CD8-positive, alpha-beta memory T cell (primary cell): Measurements from ENCODE around the gene ATP8A2. TPM values are rescaled to one million over a fixed set of nuclear protein-coding genes. Genes with fewer than 3 reads are reported as not detected.
"Not testable (repeated sequence)": the region's sequence is repeated elsewhere in the genome, so short reads cannot be mapped to it uniquely, and the experiment has no call there.

Experiments
- CTCF ChIA-PET: fragments of 350-600 bp; sonication (Branson Sonifier 250); formaldehyde crosslinking; loops from one replicate; lab custom pipeline; 2021; ENCODE audit warnings: antibody characterized with exemption; lab: Charles Lee
- POLR2A ChIA-PET: fragments of 350-600 bp; sonication (Branson Sonifier 250); formaldehyde crosslinking; loops from one replicate; lab custom pipeline; 2021; ENCODE audit warnings: antibody characterized with exemption; lab: Charles Lee
- DNase-seq, 5 donors: peaks; one replicate each; pipeline versions ENCODE4 v3.0.0 to v3.0.0-alpha.2; 2020 to 2022; ENCODE audit warnings: mixed read lengths in 1 of 5
- H3K27ac ChIP-seq: one replicate; pipeline ENCODE4 v1.7.0; 2013; ENCODE audit warnings: low read depth, mild to moderate bottlenecking, low read length, moderate library complexity
- H3K27me3 ChIP-seq: 2 replicates; pipeline ENCODE4 v1.7.0; 2013; ENCODE audit warnings: low read length, mild to moderate bottlenecking; ENCODE audit not compliant: insufficient read depth, poor library complexity, severe bottlenecking
- H3K36me3 ChIP-seq: 2 replicates; pipeline ENCODE4 v1.7.0; 2013; ENCODE audit warnings: mild to moderate bottlenecking, low read length, moderate library complexity; ENCODE audit not compliant: insufficient read depth
- H3K4me1 ChIP-seq: 2 replicates; pipeline ENCODE4 v1.7.0; 2013; ENCODE audit warnings: mild to moderate bottlenecking, low read length, moderate library complexity; ENCODE audit not compliant: insufficient read depth
- H3K4me3 ChIP-seq: 2 replicates; pipeline ENCODE4 v1.7.0; 2013; ENCODE audit warnings: mild to moderate bottlenecking, low read length
- H3K9me3 ChIP-seq: 2 replicates; pipeline ENCODE4 v1.7.0; 2013; ENCODE audit warnings: mild to moderate bottlenecking, low read length
- H3K27ac Mint-ChIP-seq, 8 donors: one replicate each; pipeline ENCODE4 v1.8.0; 2020 to 2021; ENCODE audit warnings: mixed read lengths in 8 of 8, mild to moderate bottlenecking in 6 of 8, inconsistent platforms in 3 of 8, moderate library complexity in 3 of 8
- H3K27me3 Mint-ChIP-seq, 2 donors: one replicate each; pipeline ENCODE4 v1.8.0; 2020 to 2021; ENCODE audit warnings: mixed read lengths in 2 of 2, mild to moderate bottlenecking in 1 of 2, moderate library complexity in 1 of 2
- H3K36me3 Mint-ChIP-seq, 3 donors: one replicate each; pipeline ENCODE4 v1.8.0; 2020 to 2021; ENCODE audit warnings: mixed read lengths in 3 of 3, inconsistent platforms in 1 of 3, mild to moderate bottlenecking in 1 of 3
- H3K4me1 Mint-ChIP-seq, 3 donors: one replicate each; pipeline ENCODE4 v1.8.0; 2020 to 2021; ENCODE audit warnings: mixed read lengths in 3 of 3, inconsistent platforms in 1 of 3, mild to moderate bottlenecking in 1 of 3
- H3K4me3 Mint-ChIP-seq, 7 donors: one replicate each; pipeline ENCODE4 v1.8.0; 2020 to 2021; ENCODE audit warnings: mixed read lengths in 7 of 7, mild to moderate bottlenecking in 6 of 7, moderate library complexity in 4 of 7, inconsistent platforms in 2 of 7
- H3K9me3 Mint-ChIP-seq, 5 donors: one replicate each; pipeline ENCODE4 v1.8.0; 2020 to 2022; ENCODE audit warnings: mixed read lengths in 5 of 5, mild to moderate bottlenecking in 3 of 5, moderate library complexity in 2 of 5, inconsistent platforms in 1 of 5
- polyA plus RNA-seq: library from polyadenylated mRNA; unstranded; fragments of 300-500 nt; fragmentation: Illumina TruSeq; gene quantifications from one replicate; pipeline ENCODE4 v1.2.3, GENCODE V29; 2021
- total RNA-seq, 2 experiments: library from RNA; stranded (reverse); gene quantifications; one replicate each; pipeline ENCODE4 v1.2.3, GENCODE V29; 2021

ATP8A2 gene
- total and polyA plus RNA-seq, 3 experiments from 2014 or later = 0.26 to 0.63 (median 0.58) TPM

DNA sequence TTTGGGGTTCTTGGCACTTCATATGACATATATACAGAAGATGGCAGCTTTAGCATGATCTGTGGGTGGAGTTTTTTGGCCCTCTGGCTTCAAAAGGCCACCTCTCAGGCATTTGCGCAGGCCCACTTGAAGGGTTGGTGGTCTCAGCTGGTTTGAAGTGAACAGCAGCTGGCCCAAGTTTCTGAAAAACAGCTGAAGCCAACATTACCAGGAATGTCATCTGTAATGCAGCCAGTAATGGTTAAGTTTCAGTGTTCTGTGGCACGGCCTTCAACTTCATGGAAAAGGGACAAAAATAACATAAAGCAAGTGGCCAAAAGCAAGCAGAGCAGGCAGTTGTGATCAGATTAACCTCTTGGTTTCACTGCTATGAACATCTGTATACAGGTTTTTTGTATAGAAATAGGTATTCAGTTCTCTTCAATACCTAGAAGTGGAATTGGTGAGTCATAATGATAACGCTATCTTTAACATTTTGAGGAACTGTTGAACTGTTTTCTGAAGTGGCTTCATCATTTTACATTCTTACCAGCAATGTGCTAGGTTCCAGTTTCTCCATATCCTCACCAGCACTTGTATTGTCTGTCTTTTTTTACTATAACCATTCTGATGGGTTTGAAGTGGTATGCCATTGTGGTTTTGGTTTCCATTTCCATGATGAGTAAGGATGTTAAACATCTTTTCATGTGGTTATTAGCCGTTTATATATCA lies 434.6 kb downstream of the ATP8A2 start:
- H3K27ac ChIP-seq = no peak overlapping the region
- Mint-ChIP-seq H3K27ac (no peak overlapping the region), H3K36me3 (no peaks in the 10 kb centered on the region), H3K27me3 (peaks cover 4 to 17% of the 10 kb centered on the region in 2 donors), H3K4me3 (no peak overlapping the region), H3K9me3 (peaks cover 0 to 3% (median 0%) of the 10 kb centered on the region in 5 donors), H3K4me1 (no peaks in the 10 kb centered on the region)
- H3K4me1 ChIP-seq = no peaks in the 10 kb centered on the region
- no peaks in the 10 kb centered on the region for H3K36me3 ChIP-seq
- H3K4me3 ChIP-seq = no peak overlapping the region
- H3K27me3 ChIP-seq = no peaks in the 10 kb centered on the region
- no peaks in the 10 kb centered on the region for H3K9me3 ChIP-seq
- no peak for DNase-seq
- ChIA-PET CTCF (no interaction called here), POLR2A (no interaction called here)

DNA sequence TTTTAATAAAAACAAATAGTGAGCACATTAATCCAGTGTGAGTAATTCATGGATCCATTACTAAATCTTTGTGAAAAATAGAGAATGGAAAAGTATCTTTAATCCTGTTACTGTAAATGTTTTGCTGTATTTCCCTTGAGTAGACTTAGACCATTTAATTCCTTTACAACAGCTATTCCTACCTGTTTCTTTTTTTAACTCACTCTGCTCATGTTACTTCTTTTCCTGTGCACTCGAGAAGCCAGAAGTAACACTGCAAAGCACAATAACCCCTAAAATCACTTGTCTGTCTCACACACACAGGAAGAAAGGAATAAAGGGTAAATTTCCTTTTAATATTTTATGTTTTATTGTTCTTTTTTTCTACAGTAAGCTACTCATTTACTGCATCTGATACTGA lies 435.8 kb downstream of the ATP8A2 start:
- peaks cover 4 to 9% (median 5%) of the 10 kb centered on the region in 5 donors for H3K9me3 Mint-ChIP-seq
- H3K4me1 ChIP-seq = no peaks in the 10 kb centered on the region
- CTCF ChIA-PET = no interaction called here

DNA sequence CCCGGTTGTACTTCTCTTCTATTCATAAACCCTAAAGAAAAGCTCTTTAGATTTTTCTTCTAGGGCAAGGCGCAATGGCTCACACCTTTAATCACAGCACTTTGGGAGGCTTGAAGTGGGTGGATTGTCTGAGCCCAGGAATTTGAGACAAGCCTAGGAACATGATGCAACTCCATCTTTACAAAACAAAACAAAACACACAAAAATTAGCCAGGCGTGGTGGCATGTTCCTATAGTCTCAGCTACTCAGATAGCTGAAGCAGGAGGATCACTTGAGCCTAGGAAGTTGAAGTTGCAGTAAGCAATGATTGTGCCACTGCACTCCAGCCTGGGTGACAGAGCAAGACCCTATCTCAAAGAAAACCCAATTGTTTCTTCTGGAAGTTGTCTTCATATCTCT lies 439.7 kb downstream of the ATP8A2 start:
- no peak overlapping the region for H3K4me3 ChIP-seq
- no peak for DNase-seq
- no peaks in the 10 kb centered on the region for H3K27me3 ChIP-seq
- H3K27ac ChIP-seq = no peak overlapping the region
- no peaks in the 10 kb centered on the region for H3K36me3 ChIP-seq
- Mint-ChIP-seq H3K4me3 (no peak overlapping the region), H3K27ac (no peak overlapping the region), H3K27me3 (peaks cover 2 to 10% of the 10 kb centered on the region in 2 donors), H3K4me1 (no peaks in the 10 kb centered on the region), H3K9me3 (peaks cover 4 to 7% (median 5%) of the 10 kb centered on the region in 5 donors), H3K36me3 (peaks cover 0 to 5% (median 0%) of the 10 kb centered on the region in 3 donors)
- ChIA-PET CTCF (interaction anchor here (0.7 kb wide), 1 partner anchor 18 kb away, joined by 3 read pairs; no protein-coding TSS in a partner anchor), POLR2A (no interaction called here)
- no peaks in the 10 kb centered on the region for H3K4me1 ChIP-seq
- no peaks in the 10 kb centered on the region for H3K9me3 ChIP-seq

More for the DNA sequence above, 435.8 kb downstream of the ATP8A2 start:
- H3K27ac ChIP-seq = no peak overlapping the region
- POLR2A ChIA-PET = no interaction called here
- Mint-ChIP-seq H3K36me3 (peaks cover 0 to 5% (median 0%) of the 10 kb centered on the region in 3 donors), H3K27ac (no peak overlapping the region), H3K4me1 (no peaks in the 10 kb centered on the region), H3K27me3 (peaks cover 4 to 17% of the 10 kb centered on the region in 2 donors), H3K4me3 (no peak overlapping the region)
- DNase-seq = no peak
- no peaks in the 10 kb centered on the region for H3K9me3 ChIP-seq
- no peaks in the 10 kb centered on the region for H3K36me3 ChIP-seq
- H3K4me3 ChIP-seq = no peak overlapping the region
- H3K27me3 ChIP-seq = no peaks in the 10 kb centered on the region

DNA sequence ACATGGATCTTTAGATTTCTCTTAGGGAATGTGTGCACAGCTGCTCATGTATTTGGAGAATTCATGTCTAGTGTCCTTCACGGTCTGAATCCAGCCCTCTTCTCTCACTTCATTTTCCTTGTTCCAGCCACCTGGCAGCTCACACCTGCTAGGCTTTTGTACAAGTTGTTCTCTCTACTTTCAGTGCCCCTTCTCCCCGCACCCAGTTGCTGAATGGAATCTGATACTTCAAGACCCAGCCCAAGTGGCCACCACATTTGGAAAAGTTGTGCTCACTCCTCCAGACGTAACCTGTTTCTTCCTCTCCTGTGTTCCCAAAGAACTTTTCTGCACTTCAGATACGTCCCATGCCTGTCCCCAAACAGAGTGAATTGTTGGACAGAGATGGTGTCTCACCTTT lies 444.5 kb downstream of the ATP8A2 start:
- peaks cover 4 to 5% (median 5%) of the 10 kb centered on the region in 5 donors for H3K9me3 Mint-ChIP-seq
- peaks cover 0 to 2% of the 10 kb centered on the region in 2 donors for H3K27me3 Mint-ChIP-seq
- ChIA-PET CTCF (no interaction called here), POLR2A (no interaction called here)
- DNase-seq = no peak
- no peak overlapping the region for H3K27ac Mint-ChIP-seq
- Histone ChIP-seq H3K27ac (no peak overlapping the region), H3K9me3 (no peaks in the 10 kb centered on the region), H3K36me3 (no peaks in the 10 kb centered on the region), H3K27me3 (no peaks in the 10 kb centered on the region), H3K4me1 (no peaks in the 10 kb centered on the region), H3K4me3 (no peak overlapping the region)
- H3K4me1 Mint-ChIP-seq = no peaks in the 10 kb centered on the region
- no peak overlapping the region for H3K4me3 Mint-ChIP-seq
- H3K36me3 Mint-ChIP-seq = peaks cover 0 to 5% (median 0%) of the 10 kb centered on the region in 3 donors

DNA sequence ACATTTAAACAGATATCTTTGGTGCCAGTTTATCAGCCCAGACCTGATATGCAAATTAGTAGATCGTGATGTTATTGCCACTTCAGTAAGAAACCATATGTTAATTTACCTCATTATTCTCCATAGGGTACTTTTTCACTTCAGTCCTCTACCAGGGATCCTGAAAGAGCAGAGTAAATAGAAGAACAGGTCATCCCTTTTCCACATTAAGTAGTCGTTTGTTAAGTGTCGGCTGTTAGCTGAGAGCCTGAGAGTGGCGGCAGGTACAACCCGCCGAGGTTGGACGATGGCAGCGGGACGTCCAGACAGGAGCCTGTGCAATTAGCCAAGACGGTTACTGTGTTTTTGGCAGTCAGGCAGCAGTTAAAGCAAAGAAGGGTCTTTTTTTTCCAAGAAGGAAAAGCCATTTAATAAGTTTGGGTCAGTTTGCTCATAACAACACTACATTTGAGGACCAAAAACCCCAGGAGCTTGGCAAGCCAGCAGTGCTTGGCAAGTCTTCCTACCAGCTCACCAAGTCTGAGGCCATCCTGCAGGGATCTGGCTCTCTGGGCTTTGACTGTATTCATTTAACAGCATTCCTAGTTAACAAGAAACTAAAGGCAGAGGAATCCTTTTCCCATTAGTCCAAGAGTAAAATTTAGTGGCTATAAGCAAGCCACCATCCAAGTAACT lies 448.2 kb downstream of the ATP8A2 start:
- Mint-ChIP-seq H3K27ac (no peak overlapping the region), H3K4me1 (no peaks in the 10 kb centered on the region), H3K36me3 (peaks cover 0 to 4% (median 0%) of the 10 kb centered on the region in 3 donors), H3K4me3 (no peak overlapping the region), H3K9me3 (peaks cover 0 to 7% (median 0%) of the 10 kb centered on the region in 5 donors), H3K27me3 (no peaks in the 10 kb centered on the region)
- Histone ChIP-seq H3K27me3 (no peaks in the 10 kb centered on the region), H3K4me1 (no peaks in the 10 kb centered on the region), H3K4me3 (no peak overlapping the region), H3K27ac (no peak overlapping the region), H3K9me3 (no peaks in the 10 kb centered on the region), H3K36me3 (no peaks in the 10 kb centered on the region)
- ChIA-PET CTCF (interaction anchor here (1.9 kb wide), 1 partner anchor 9 kb away, joined by 7 read pairs; no protein-coding TSS in a partner anchor), POLR2A (no interaction called here)
- DNase-seq = no peak

DNA sequence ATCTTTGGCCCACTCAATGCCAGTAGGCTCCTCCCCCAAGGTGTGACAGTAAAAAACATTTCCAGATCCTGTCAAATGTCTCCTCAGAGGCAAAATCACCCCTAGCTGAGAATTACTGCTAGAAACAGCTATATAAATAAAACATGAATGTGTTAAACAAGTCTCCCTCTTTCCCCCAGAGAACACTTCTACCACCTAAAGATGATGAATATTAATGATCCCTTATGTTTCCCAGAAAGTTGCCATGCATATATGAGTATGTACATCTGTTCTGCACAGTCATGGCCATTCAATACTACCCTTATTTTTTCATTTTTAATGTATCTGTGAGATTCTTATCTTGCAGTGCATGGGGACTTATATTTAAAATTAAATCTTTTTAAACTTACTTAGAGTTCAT lies 450.0 kb downstream of the ATP8A2 start:
- no peaks in the 10 kb centered on the region for H3K4me1 Mint-ChIP-seq
- H3K36me3 Mint-ChIP-seq = peaks cover 0 to 4% (median 0%) of the 10 kb centered on the region in 3 donors
- H3K27me3 ChIP-seq = no peaks in the 10 kb centered on the region
- ChIA-PET POLR2A (no interaction called here), CTCF (no interaction called here)
- H3K4me3 Mint-ChIP-seq = no peak overlapping the region
- no peak overlapping the region for H3K27ac ChIP-seq
- no peak for DNase-seq
- H3K27me3 Mint-ChIP-seq = no peaks in the 10 kb centered on the region
- no peaks in the 10 kb centered on the region for H3K4me1 ChIP-seq
- peaks cover 0 to 7% (median 0%) of the 10 kb centered on the region in 5 donors for H3K9me3 Mint-ChIP-seq
- peak overlapping the region in 1 of 8 donors; percentile 55 for H3K27ac Mint-ChIP-seq
- no peaks in the 10 kb centered on the region for H3K9me3 ChIP-seq
- H3K4me3 ChIP-seq = no peak overlapping the region
- H3K36me3 ChIP-seq = no peaks in the 10 kb centered on the region

DNA sequence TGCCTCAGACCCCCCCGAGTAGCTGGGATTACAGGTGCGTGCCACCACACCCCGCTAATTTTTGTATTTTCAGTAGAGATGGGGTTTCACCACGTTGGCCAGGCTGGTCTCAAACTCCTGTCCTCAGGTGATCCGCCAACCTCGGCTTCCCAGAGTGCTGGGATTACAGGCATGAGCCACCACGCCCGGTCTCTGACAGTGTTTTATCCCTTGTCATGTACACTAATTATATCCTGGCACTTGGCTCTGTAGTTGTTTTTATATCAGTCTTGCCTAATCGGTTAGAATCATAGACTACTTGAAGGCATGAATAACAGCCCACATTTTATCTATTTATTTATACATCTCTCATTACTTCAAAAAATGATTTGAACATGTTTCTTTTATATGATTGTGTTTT lies 455.4 kb downstream of the ATP8A2 start:
- H3K4me1 Mint-ChIP-seq, H3K36me3 ChIP-seq, DNase-seq, H3K27ac ChIP-seq, H3K36me3 Mint-ChIP-seq, H3K4me3 Mint-ChIP-seq, H3K27me3 ChIP-seq, H3K27me3 Mint-ChIP-seq, CTCF ChIA-PET, H3K9me3 Mint-ChIP-seq, H3K4me1 ChIP-seq, H3K9me3 ChIP-seq, H3K4me3 ChIP-seq, H3K27ac Mint-ChIP-seq, POLR2A ChIA-PET: not testable (repeated sequence)

DNA sequence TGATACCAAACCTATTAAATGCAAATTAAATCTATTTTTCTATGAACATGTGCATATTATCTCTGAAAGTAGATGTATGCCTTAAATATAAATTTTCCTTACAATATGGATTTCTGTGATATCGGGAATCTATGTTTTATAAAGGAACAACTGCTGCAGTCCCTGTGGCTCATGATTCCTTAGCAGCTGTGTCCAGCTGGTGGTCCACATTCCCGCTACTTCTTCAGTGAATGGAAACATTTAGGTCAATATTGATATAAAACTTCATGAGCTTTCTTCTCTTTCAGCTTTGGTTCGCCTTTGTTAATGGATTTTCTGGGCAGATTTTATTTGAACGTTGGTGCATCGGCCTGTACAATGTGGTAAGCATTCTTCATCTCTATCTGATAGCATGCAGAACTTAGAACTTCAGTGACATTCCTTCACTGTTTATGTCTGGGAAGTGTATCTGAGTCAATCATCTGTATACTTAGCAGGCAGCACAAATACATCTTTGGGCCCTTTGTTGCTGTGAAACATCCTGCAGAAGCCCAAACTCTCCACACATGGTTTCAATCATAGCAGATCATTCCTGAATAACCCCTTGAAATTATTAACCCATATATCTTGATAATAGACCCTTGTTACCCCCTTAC lies 456.2 kb downstream of the ATP8A2 start:
- peaks cover 0 to 4% (median 0%) of the 10 kb centered on the region in 3 donors for H3K36me3 Mint-ChIP-seq
- H3K4me3 Mint-ChIP-seq = no peak overlapping the region
- no peaks in the 10 kb centered on the region for H3K27me3 ChIP-seq
- H3K4me3 ChIP-seq = no peak overlapping the region
- H3K27ac ChIP-seq = no peak overlapping the region
- H3K9me3 Mint-ChIP-seq = peaks cover 0 to 7% (median 0%) of the 10 kb centered on the region in 5 donors
- H3K4me1 Mint-ChIP-seq = no peaks in the 10 kb centered on the region
- H3K9me3 ChIP-seq = no peaks in the 10 kb centered on the region
- no peak overlapping the region for H3K27ac Mint-ChIP-seq
- POLR2A ChIA-PET = no interaction called here
- H3K27me3 Mint-ChIP-seq = peaks cover 0 to 6% of the 10 kb centered on the region in 2 donors
- no peaks in the 10 kb centered on the region for H3K36me3 ChIP-seq
- DNase-seq = no peak
- no peaks in the 10 kb centered on the region for H3K4me1 ChIP-seq
- CTCF ChIA-PET = no interaction called here
